Measurements from ENCODE around the gene TMEM260. TPM values are rescaled to one million over a fixed set of nuclear protein-coding genes. Genes with fewer than 3 reads are reported as not detected.

Gene TMEM260
- total RNA-seq, 1 donor from 2014 or later = 22.5 TPM

GRCh38 chr14:56561606-56562005 lies 18.0 kb upstream of the TMEM260 start:
- no peak for DNase-seq (ENCODE audit: extremely low spot score, unreplicated experiment)
- peaks cover 4% of the 10 kb centered on the region for H3K27me3 Mint-ChIP-seq (ENCODE audit: unreplicated experiment)
- TF ChIP-seq CTCF (IDR thresholded peaks at IDR 0.05) = no peak
- H3K4me1 Mint-ChIP-seq (ENCODE audit: unreplicated experiment) = no peaks in the 10 kb centered on the region
- H3K36me3 Mint-ChIP-seq (ENCODE audit: unreplicated experiment) = no peaks in the 10 kb centered on the region
- H3K9me3 Mint-ChIP-seq (ENCODE audit: unreplicated experiment) = peaks cover 15% of the 10 kb centered on the region
- H3K4me3 Mint-ChIP-seq (ENCODE audit: unreplicated experiment) = no peak overlapping the region
- H3K27ac Mint-ChIP-seq (ENCODE audit: unreplicated experiment) = no peak overlapping the region

- Mint-ChIP-seq H3K27me3 (ENCODE audit: unreplicated experiment) (peaks cover 8% of the 10 kb centered on the region), H3K4me1 (ENCODE audit: unreplicated experiment) (no peaks in the 10 kb centered on the region), H3K36me3 (ENCODE audit: unreplicated experiment) (no peaks in the 10 kb centered on the region), H3K9me3 (ENCODE audit: unreplicated experiment) (peaks cover 15% of the 10 kb centered on the region), H3K4me3 (ENCODE audit: unreplicated experiment) (no peak overlapping the region), H3K27ac (ENCODE audit: unreplicated experiment) (no peak overlapping the region)
- DNase-seq (ENCODE audit: extremely low spot score, unreplicated experiment) = no peak
- no peak for TF ChIP-seq CTCF (IDR thresholded peaks at IDR 0.05)
These were observed 16.7 kb upstream of the TMEM260 start for GRCh38 chr14:56562883-56563282.

GRCh38 chr14:56569174-56569573 lies 10.4 kb upstream of the TMEM260 start:
- H3K4me1 Mint-ChIP-seq (ENCODE audit: unreplicated experiment) = no peaks in the 10 kb centered on the region
- no peak overlapping the region for H3K4me3 Mint-ChIP-seq (ENCODE audit: unreplicated experiment)
- TF ChIP-seq CTCF (IDR thresholded peaks at IDR 0.05) = no peak
- no peak overlapping the region for H3K27ac Mint-ChIP-seq (ENCODE audit: unreplicated experiment)
- DNase-seq (ENCODE audit: extremely low spot score, unreplicated experiment) = no peak
- H3K27me3 Mint-ChIP-seq (ENCODE audit: unreplicated experiment) = peaks cover 16% of the 10 kb centered on the region
- no peaks in the 10 kb centered on the region for H3K36me3 Mint-ChIP-seq (ENCODE audit: unreplicated experiment)
- peaks cover 10% of the 10 kb centered on the region for H3K9me3 Mint-ChIP-seq (ENCODE audit: unreplicated experiment)

- Mint-ChIP-seq H3K36me3 (ENCODE audit: unreplicated experiment) (no peaks in the 10 kb centered on the region), H3K27me3 (ENCODE audit: unreplicated experiment) (peaks cover 12% of the 10 kb centered on the region), H3K4me1 (ENCODE audit: unreplicated experiment) (no peaks in the 10 kb centered on the region), H3K9me3 (ENCODE audit: unreplicated experiment) (peaks cover 3% of the 10 kb centered on the region), H3K27ac (ENCODE audit: unreplicated experiment) (no peak overlapping the region), H3K4me3 (ENCODE audit: unreplicated experiment) (no peak overlapping the region)
- no peak for DNase-seq (ENCODE audit: extremely low spot score, unreplicated experiment)
- no peak for TF ChIP-seq CTCF (IDR thresholded peaks at IDR 0.05)
These were observed 9.3 kb upstream of the TMEM260 start for GRCh38 chr14:56570295-56570694.

GRCh38 chr14:56580221-56580711 lies 668 bp downstream of the TMEM260 start:
- peak overlapping the region; percentile 79 for H3K27ac Mint-ChIP-seq (ENCODE audit: unreplicated experiment)
- DNase-seq (ENCODE audit: extremely low spot score, unreplicated experiment) = no peak
- peak overlapping the region; percentile 89 for H3K4me3 Mint-ChIP-seq (ENCODE audit: unreplicated experiment)
- H3K36me3 Mint-ChIP-seq (ENCODE audit: unreplicated experiment) = no peaks in the 10 kb centered on the region
- H3K9me3 Mint-ChIP-seq (ENCODE audit: unreplicated experiment) = no peaks in the 10 kb centered on the region
- no peak for TF ChIP-seq CTCF (IDR thresholded peaks at IDR 0.05)
- no peaks in the 10 kb centered on the region for H3K27me3 Mint-ChIP-seq (ENCODE audit: unreplicated experiment)
- peaks cover 17% of the 10 kb centered on the region for H3K4me1 Mint-ChIP-seq (ENCODE audit: unreplicated experiment)

Data from osteocyte (in vitro differentiated cells).